Measurements from ENCODE around the gene ELAC2. TPM values are rescaled to one million over a fixed set of nuclear protein-coding genes. Genes with fewer than 3 reads are reported as not detected.

Gene ELAC2, protein sequence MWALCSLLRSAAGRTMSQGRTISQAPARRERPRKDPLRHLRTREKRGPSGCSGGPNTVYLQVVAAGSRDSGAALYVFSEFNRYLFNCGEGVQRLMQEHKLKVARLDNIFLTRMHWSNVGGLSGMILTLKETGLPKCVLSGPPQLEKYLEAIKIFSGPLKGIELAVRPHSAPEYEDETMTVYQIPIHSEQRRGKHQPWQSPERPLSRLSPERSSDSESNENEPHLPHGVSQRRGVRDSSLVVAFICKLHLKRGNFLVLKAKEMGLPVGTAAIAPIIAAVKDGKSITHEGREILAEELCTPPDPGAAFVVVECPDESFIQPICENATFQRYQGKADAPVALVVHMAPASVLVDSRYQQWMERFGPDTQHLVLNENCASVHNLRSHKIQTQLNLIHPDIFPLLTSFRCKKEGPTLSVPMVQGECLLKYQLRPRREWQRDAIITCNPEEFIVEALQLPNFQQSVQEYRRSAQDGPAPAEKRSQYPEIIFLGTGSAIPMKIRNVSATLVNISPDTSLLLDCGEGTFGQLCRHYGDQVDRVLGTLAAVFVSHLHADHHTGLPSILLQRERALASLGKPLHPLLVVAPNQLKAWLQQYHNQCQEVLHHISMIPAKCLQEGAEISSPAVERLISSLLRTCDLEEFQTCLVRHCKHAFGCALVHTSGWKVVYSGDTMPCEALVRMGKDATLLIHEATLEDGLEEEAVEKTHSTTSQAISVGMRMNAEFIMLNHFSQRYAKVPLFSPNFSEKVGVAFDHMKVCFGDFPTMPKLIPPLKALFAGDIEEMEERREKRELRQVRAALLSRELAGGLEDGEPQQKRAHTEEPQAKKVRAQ
- total RNA-seq = 38.0 and 39.6 TPM in 2 replicates

DNA sequence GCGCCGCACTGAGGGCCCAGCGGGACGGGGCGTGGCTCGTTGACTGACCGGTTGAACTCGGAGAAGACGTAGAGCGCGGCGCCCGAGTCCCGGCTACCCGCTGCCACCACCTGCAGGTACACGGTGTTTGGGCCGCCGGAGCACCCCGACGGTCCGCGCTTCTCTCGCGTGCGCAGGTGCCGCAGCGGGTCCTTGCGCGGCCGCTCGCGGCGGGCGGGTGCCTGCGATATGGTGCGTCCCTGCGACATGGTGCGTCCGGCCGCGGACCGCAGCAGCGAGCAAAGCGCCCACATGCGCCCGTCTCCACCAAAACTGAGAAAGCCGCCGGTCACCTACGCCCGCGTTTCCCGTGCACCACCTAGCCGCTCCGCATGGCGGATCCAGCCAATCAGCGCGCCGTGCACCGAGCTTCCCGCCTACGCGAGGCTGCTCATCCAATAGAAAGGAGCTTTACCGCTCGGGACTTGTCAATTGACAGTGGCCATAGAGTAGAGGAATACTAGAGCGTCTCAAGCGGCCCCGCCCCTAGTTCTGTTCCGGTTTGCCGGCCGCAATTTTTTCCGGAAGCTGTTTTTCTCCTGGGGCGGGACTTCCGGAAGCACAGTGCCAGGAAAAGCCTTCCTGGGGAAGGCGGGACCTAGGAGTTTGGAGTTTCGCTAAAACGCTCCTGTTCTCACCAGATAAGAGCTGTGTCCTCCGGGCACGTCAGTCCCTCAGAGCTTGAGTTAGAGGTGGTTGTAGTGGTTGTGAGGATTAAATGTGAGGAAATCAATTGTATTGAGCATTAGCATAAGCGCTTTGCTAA is at the start of gene ELAC2:
Gene ELAC2 (minus strand): TSS at position 373 of the 805 bp plus-strand sequence. CDS start 80 bp downstream, at position 293.

Other genes starting within 250 kb of the ELAC2 start
- 1.6 and 3.1 TPM in 2 replicates for gene ARHGAP44, start 228.5 kb downstream of the ELAC2 start, total RNA-seq